ENCODE data around the gene ATP5F1D.

ATP5F1D gene

GRCh38 chr19:1248139-1248785 is 6.7 kb downstream of the ATP5F1D start, which contains the start of gene MIDN:
TSS of gene MIDN (plus strand) at chr19:1248583. CDS start at chr19:1250297, 1,714 bp downstream.
- Histone ChIP-seq H3K4me1 (peaks cover 30% of the 10 kb centered on the region), H3K4me2 (ENCODE audit: low read length) (peak within 1 kb of the TSS; percentile 87), H3K79me2 (peaks cover 7% of the 10 kb centered on the region), H3K36me3 (ENCODE audit: control insufficient read depth, insufficient read depth, low read length) (no peaks in the 10 kb centered on the region), H3K9me3 (ENCODE audit: control insufficient read depth, low read length) (no peaks in the 10 kb centered on the region), H3K4me3 (ENCODE audit: low read depth, low read length) (peak within 1 kb of the TSS; percentile 84), H3K27me3 (ENCODE audit: control insufficient read depth, insufficient read depth, low read length) (no peaks in the 10 kb centered on the region), H3K27ac (peak within 1 kb of the TSS; percentile 100), H3K9ac (peak within 1 kb of the TSS; percentile 94), H2AFZ (peak within 1 kb of the TSS; percentile 87)
- no peak for TF ChIP-seq CTCF (IDR thresholded peaks at IDR 0.05)

- Histone ChIP-seq H3K4me3 (ENCODE audit: low read depth, low read length) (peak overlapping the region; percentile 84), H3K4me2 (ENCODE audit: low read length) (peak overlapping the region; percentile 87), H3K27me3 (ENCODE audit: control insufficient read depth, insufficient read depth, low read length) (no peaks in the 10 kb centered on the region), H3K27ac (peak overlapping the region; percentile 100), H3K9me3 (ENCODE audit: control insufficient read depth, low read length) (no peaks in the 10 kb centered on the region), H3K4me1 (peaks cover 25% of the 10 kb centered on the region), H3K79me2 (peaks cover 7% of the 10 kb centered on the region), H2AFZ (peak overlapping the region; percentile 87), H3K9ac (peak overlapping the region; percentile 94), H3K36me3 (ENCODE audit: control insufficient read depth, insufficient read depth, low read length) (no peaks in the 10 kb centered on the region)
- peak; percentile 80 for TF ChIP-seq CTCF (IDR thresholded peaks at IDR 0.05)
Observed at GRCh38 chr19:1248786-1249297, 7.3 kb downstream of the ATP5F1D start.

GRCh38 chr19:1249298-1249989 is 7.9 kb downstream of the ATP5F1D start:
- Histone ChIP-seq H3K9ac (peak overlapping the region; percentile 84), H3K27me3 (ENCODE audit: control insufficient read depth, insufficient read depth, low read length) (no peaks in the 10 kb centered on the region), H3K9me3 (ENCODE audit: control insufficient read depth, low read length) (no peaks in the 10 kb centered on the region), H3K79me2 (peaks cover 7% of the 10 kb centered on the region), H3K4me1 (peaks cover 22% of the 10 kb centered on the region), H2AFZ (no peak overlapping the region), H3K4me2 (ENCODE audit: low read length) (peak overlapping the region; percentile 87), H3K27ac (peak overlapping the region; percentile 96), H3K36me3 (ENCODE audit: control insufficient read depth, insufficient read depth, low read length) (no peaks in the 10 kb centered on the region), H3K4me3 (ENCODE audit: low read depth, low read length) (peak overlapping the region; percentile 69)
- TF ChIP-seq CTCF (IDR thresholded peaks at IDR 0.05) = no peak

- H3K4me2 ChIP-seq (ENCODE audit: low read length) = peak overlapping the region; percentile 74
- TF ChIP-seq CTCF (IDR thresholded peaks at IDR 0.05) = no peak
Observed at GRCh38 chr19:1249990-1250436, 8.5 kb downstream of the ATP5F1D start.

More at GRCh38 chr19:1249990-1250436, 8.5 kb downstream of the ATP5F1D start:
- peak overlapping the region; percentile 50 for H3K27ac ChIP-seq
- no peaks in the 10 kb centered on the region for H3K27me3 ChIP-seq (ENCODE audit: control insufficient read depth, insufficient read depth, low read length)
- no peak overlapping the region for H2AFZ ChIP-seq
- peaks cover 7% of the 10 kb centered on the region for H3K79me2 ChIP-seq
- H3K36me3 ChIP-seq (ENCODE audit: control insufficient read depth, insufficient read depth, low read length) = no peaks in the 10 kb centered on the region
- peak overlapping the region; percentile 50 for H3K4me3 ChIP-seq (ENCODE audit: low read depth, low read length)
- no peaks in the 10 kb centered on the region for H3K9me3 ChIP-seq (ENCODE audit: control insufficient read depth, low read length)
- H3K4me1 ChIP-seq = peaks cover 17% of the 10 kb centered on the region
- no peak overlapping the region for H3K9ac ChIP-seq
